H1 (cell line): Measurements from ENCODE around the gene SH2D7. TPM values are rescaled to one million over a fixed set of nuclear protein-coding genes. Genes with fewer than 3 reads are reported as not detected.

Source experiments
- ASH2L ChIP-seq: fragments of 200-600, 300-600 bp; sonication (generic); IDR thresholded peaks from one replicate; pipeline ENCODE4 v1.7.1; 2017; ENCODE audit warnings: low read length
- JUN ChIP-seq: IDR thresholded peaks from 2 replicates; pipeline ENCODE4 v1.6.1; 2011; ENCODE audit warnings: low read depth, mild to moderate bottlenecking, improper control_type of control experiment, low read length
- NRF1 ChIP-seq: IDR thresholded peaks from 2 replicates; pipeline ENCODE4 v1.6.1; 2011; ENCODE audit warnings: mild to moderate bottlenecking, low read depth, low read length, improper control_type of control experiment
- RFX5 ChIP-seq: IDR thresholded peaks from 2 replicates; pipeline ENCODE4 v1.6.1; 2011; ENCODE audit warnings: low read depth, low read length, improper control_type of control experiment, borderline replicate concordance
- SIN3A ChIP-seq, 2 experiments: IDR thresholded peaks in 1 of 2; conservative IDR thresholded peaks in 1 of 2; 2 replicates each; pipeline ENCODE4 v1.6.1; 2011 to 2012; ENCODE audit warnings: low read length in 2 of 2, improper control_type of control experiment in 1 of 2, low read depth in 1 of 2, mild to moderate bottlenecking in 1 of 2
- polyA plus RNA-seq, 7 experiments: library from polyadenylated mRNA; depleted of rRNA in 3 of 7; stranded (reverse) in 5 of 7; unstranded in 2 of 7; fragments of >200 nt in 5 of 7; fragments of 200-250 nt in 2 of 7; gene quantifications; 1 replicate in 5 of 7; 2 replicates in 1 of 7; 4 replicates in 1 of 7; pipeline versions ENCODE4 v1.2.1 to v1.2.3, GENCODE V29; 2011 to 2013; ENCODE audit warnings: missing spikeins in 2 of 7, mixed read lengths in 2 of 7
- total RNA-seq: library from RNA; stranded (reverse); fragmentation: NEBNext Ultra II Directional; extraction: Animal tissue kit (Norgen Biotek cat#: 25700); gene quantifications from 2 replicates; pipeline ENCODE4 v1.2.1, GENCODE V29; 2021
- TF ChIP-seq, protein P1 (sequence below): fragments of 300-600 bp; sonication (generic); IDR thresholded peaks from 2 replicates; pipeline ENCODE4 v1.7.1; 2012; ENCODE audit warnings: low read length, moderate library complexity, mild to moderate bottlenecking, inconsistent platforms; ENCODE audit not compliant: insufficient replicate concordance

Gene SH2D7
- total and polyA plus RNA-seq, 2 of the 8 experiments (the other 6 are each of a cell fraction or from before 2014, with no cell fraction given): not detected

DNA sequence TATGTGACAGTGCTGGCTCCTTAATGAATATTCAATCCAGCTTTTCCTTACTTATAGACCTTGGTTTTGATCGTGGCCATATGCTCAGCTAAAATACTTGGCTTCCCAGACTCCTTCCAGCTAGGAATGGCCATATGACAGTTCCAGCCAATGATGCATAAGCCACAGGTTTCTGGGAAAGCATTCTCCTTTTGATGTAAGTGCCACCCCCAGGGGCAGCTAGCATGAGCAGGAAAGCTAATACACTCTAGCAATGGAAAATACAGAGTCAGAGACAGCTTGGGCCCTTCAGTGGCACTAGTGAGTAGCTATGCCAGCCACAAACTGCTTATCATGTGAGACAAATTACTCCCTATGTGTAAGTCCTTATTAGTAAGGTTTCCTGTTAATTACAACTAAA lies 41.5 kb upstream of the SH2D7 start (continued):
- TF ChIP-seq, protein P1, sequence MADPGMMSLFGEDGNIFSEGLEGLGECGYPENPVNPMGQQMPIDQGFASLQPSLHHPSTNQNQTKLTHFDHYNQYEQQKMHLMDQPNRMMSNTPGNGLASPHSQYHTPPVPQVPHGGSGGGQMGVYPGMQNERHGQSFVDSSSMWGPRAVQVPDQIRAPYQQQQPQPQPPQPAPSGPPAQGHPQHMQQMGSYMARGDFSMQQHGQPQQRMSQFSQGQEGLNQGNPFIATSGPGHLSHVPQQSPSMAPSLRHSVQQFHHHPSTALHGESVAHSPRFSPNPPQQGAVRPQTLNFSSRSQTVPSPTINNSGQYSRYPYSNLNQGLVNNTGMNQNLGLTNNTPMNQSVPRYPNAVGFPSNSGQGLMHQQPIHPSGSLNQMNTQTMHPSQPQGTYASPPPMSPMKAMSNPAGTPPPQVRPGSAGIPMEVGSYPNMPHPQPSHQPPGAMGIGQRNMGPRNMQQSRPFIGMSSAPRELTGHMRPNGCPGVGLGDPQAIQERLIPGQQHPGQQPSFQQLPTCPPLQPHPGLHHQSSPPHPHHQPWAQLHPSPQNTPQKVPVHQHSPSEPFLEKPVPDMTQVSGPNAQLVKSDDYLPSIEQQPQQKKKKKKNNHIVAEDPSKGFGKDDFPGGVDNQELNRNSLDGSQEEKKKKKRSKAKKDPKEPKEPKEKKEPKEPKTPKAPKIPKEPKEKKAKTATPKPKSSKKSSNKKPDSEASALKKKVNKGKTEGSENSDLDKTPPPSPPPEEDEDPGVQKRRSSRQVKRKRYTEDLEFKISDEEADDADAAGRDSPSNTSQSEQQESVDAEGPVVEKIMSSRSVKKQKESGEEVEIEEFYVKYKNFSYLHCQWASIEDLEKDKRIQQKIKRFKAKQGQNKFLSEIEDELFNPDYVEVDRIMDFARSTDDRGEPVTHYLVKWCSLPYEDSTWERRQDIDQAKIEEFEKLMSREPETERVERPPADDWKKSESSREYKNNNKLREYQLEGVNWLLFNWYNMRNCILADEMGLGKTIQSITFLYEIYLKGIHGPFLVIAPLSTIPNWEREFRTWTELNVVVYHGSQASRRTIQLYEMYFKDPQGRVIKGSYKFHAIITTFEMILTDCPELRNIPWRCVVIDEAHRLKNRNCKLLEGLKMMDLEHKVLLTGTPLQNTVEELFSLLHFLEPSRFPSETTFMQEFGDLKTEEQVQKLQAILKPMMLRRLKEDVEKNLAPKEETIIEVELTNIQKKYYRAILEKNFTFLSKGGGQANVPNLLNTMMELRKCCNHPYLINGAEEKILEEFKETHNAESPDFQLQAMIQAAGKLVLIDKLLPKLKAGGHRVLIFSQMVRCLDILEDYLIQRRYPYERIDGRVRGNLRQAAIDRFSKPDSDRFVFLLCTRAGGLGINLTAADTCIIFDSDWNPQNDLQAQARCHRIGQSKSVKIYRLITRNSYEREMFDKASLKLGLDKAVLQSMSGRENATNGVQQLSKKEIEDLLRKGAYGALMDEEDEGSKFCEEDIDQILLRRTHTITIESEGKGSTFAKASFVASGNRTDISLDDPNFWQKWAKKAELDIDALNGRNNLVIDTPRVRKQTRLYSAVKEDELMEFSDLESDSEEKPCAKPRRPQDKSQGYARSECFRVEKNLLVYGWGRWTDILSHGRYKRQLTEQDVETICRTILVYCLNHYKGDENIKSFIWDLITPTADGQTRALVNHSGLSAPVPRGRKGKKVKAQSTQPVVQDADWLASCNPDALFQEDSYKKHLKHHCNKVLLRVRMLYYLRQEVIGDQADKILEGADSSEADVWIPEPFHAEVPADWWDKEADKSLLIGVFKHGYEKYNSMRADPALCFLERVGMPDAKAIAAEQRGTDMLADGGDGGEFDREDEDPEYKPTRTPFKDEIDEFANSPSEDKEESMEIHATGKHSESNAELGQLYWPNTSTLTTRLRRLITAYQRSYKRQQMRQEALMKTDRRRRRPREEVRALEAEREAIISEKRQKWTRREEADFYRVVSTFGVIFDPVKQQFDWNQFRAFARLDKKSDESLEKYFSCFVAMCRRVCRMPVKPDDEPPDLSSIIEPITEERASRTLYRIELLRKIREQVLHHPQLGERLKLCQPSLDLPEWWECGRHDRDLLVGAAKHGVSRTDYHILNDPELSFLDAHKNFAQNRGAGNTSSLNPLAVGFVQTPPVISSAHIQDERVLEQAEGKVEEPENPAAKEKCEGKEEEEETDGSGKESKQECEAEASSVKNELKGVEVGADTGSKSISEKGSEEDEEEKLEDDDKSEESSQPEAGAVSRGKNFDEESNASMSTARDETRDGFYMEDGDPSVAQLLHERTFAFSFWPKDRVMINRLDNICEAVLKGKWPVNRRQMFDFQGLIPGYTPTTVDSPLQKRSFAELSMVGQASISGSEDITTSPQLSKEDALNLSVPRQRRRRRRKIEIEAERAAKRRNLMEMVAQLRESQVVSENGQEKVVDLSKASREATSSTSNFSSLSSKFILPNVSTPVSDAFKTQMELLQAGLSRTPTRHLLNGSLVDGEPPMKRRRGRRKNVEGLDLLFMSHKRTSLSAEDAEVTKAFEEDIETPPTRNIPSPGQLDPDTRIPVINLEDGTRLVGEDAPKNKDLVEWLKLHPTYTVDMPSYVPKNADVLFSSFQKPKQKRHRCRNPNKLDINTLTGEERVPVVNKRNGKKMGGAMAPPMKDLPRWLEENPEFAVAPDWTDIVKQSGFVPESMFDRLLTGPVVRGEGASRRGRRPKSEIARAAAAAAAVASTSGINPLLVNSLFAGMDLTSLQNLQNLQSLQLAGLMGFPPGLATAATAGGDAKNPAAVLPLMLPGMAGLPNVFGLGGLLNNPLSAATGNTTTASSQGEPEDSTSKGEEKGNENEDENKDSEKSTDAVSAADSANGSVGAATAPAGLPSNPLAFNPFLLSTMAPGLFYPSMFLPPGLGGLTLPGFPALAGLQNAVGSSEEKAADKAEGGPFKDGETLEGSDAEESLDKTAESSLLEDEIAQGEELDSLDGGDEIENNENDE: no peak
- TF ChIP-seq ASH2L (no peak), NRF1 (no peak), SIN3A (conservative IDR thresholded peaks at IDR 0.05 in 1 of 2, IDR thresholded peaks at IDR 0.05 in 1 of 2; ENCODE audit: low read depth in 1 of 2, low read length in 2 of 2) (no peak), RFX5 (no peak), JUN (no peak)
